Cardiac fibroblast (primary cell): Measurements from ENCODE around the gene EMILIN1.

Experiments
- DNase-seq, 2 donors: peaks; one replicate each; pipeline versions ENCODE4 v3.0.0 to v3.0.0-alpha.2; 2010; ENCODE audit warnings: low read depth in 2 of 2
- H3K4me3 ChIP-seq, 2 donors: replicated peaks in 1 of 2; 1 replicate in 1 of 2; 2 replicates in 1 of 2; pipeline ENCODE4 v1.5.1; 2011; ENCODE audit warnings: low read depth in 2 of 2, low read length in 2 of 2, mild to moderate bottlenecking in 2 of 2, moderate library complexity in 1 of 2
- CTCF ChIP-seq: IDR thresholded peaks from one replicate; pipeline ENCODE4 v1.5.1; 2011; ENCODE audit warnings: low read depth, mild to moderate bottlenecking, low read length, inconsistent platforms

The EMILIN1 gene

GRCh38 chr2:27039426-27039825, 39.0 kb upstream of the EMILIN1 start:
- TF ChIP-seq CTCF = no peak
- DNase-seq = no peak
- H3K4me3 ChIP-seq = no peak overlapping the region

- no peak for DNase-seq
- no peak for TF ChIP-seq CTCF
- H3K4me3 ChIP-seq = no peak overlapping the region
Measured at GRCh38 chr2:27039871-27040270, 38.5 kb upstream of the EMILIN1 start.

DNA sequence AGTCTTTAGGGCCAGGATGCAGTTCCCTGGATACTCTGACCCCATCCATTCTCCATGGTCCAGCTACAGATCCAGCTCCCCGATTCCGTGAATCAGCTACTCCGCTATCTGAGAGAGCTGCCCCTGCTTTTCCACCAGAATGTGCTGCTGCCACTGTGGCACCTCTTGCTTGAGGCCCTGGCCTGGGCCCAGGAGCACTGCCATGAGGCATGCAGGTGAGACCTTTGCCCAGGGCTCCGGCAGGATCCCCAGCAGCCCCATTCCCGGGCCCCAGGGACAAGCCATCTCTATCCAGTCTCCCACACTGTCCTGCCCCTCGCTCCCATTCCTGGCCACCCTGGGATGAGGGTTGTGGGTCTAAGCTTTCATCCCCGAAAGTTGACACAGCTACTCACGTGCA, 38.1 kb upstream of the EMILIN1 start:
- TF ChIP-seq CTCF = no peak
- no peak overlapping the region for H3K4me3 ChIP-seq
- no peak for DNase-seq

DNA sequence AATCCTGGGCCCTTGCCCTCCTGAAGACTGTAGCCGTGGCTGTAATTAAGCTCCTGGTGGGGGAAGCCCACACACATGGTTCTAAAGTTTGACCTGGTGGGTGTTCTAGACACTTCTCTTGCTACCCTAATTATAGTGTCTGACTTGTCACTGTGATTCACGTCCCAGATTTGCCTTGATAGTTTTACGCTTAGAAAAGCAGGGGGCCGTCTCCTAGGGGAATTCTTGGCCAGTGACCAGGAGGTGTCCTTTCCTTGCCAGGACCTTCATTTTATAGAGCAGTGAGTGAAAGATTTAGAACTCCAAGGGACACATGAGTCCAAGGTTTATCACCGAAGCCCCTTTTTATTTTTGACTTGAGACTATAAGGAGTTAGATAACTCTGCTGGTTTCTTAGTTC, 36.7 kb upstream of the EMILIN1 start:
- no peak for DNase-seq
- no peak overlapping the region for H3K4me3 ChIP-seq
- no peak for TF ChIP-seq CTCF

DNA sequence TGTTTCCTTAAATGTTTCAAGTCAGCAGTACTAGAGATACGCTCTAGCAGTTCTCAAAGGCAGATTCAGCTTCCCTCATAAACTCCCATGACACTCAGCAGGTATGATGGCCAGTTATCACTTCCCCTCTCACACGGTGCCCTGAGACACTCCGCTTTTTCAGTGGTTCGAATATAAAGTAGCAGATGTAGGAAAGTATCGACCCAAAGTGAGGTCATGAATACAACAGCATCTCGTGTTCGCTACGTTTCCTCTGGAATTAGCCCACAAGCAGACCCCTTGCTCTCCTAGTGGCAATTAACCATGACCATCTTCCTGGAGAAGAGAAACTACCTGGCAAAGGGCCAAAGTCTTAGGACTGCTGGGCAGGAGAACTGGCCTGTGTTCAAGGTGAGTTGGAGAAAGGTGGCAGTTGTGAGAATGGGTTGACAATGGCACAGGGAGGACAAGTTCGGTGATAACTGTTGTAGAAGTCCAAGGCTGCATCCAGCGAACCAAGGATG, 36.2 kb upstream of the EMILIN1 start:
- DNase-seq = no peak
- no peak overlapping the region for H3K4me3 ChIP-seq
- no peak for TF ChIP-seq CTCF

GRCh38 chr2:27042985-27043634, 35.3 kb upstream of the EMILIN1 start:
- H3K4me3 ChIP-seq = no peak overlapping the region
- no peak for DNase-seq
- TF ChIP-seq CTCF = no peak
